ENCODE results near the gene RNF224.
"Not testable (repeated sequence)": the region's sequence is repeated elsewhere in the genome, so short reads cannot be mapped to it uniquely, and the experiment has no call there.

The RNF224 gene

GRCh38 chr9:137240841-137241489 is 13.7 kb downstream of the RNF224 start, which contains the start of gene TUBB4B:
TSS of gene TUBB4B (plus strand) at chr9:137241287. CDS start at chr9:137241361, 74 bp downstream.
- DNase-seq (ENCODE audit: low read depth, low spot score), result peak; percentile 90

GRCh38 chr9:137241490-137242268 is 14.4 kb downstream of the RNF224 start:
- peak; percentile 42 for DNase-seq (ENCODE audit: low read depth, low spot score)

GRCh38 chr9:137242269-137243203 is 15.2 kb downstream of the RNF224 start:
- no peak for DNase-seq (ENCODE audit: low read depth, low spot score)

- not testable (repeated sequence) for DNase-seq (ENCODE audit: low read depth, low spot score)
These were observed 15.9 kb downstream of the RNF224 start for GRCh38 chr9:137243266-137243625.

GRCh38 chr9:137243626-137244485 is 16.6 kb downstream of the RNF224 start:
- DNase-seq (ENCODE audit: low read depth, low spot score), result no peak

GRCh38 chr9:137244486-137245449 is 17.5 kb downstream of the RNF224 start:
- DNase-seq (ENCODE audit: low read depth, low spot score), result no peak

GRCh38 chr9:137245450-137246421 is 18.4 kb downstream of the RNF224 start:
- no peak for DNase-seq (ENCODE audit: low read depth, low spot score)

GRCh38 chr9:137247135-137247915 is 20.0 kb downstream of the RNF224 start:
- DNase-seq (ENCODE audit: low read depth, low spot score), result no peak

- DNase-seq (ENCODE audit: low read depth, low spot score), result no peak
These were observed 20.5 kb downstream of the RNF224 start for GRCh38 chr9:137247916-137248175.

GRCh38 chr9:137250329-137251193 is 23.3 kb downstream of the RNF224 start:
- DNase-seq (ENCODE audit: low read depth, low spot score), result no peak

GRCh38 chr9:137251194-137251461 is 23.8 kb downstream of the RNF224 start, which contains the start of gene STPG3:
TSS of gene STPG3 (plus strand) at chr9:137251286. CDS start at chr9:137251287, 1 bp downstream.
- no peak for DNase-seq (ENCODE audit: low read depth, low spot score)

- DNase-seq (ENCODE audit: low read depth, low spot score), result no peak
These were observed 24.4 kb downstream of the RNF224 start for GRCh38 chr9:137251490-137252268.

- no peak for DNase-seq (ENCODE audit: low read depth, low spot score)
These were observed 25.5 kb downstream of the RNF224 start for GRCh38 chr9:137252555-137253506.

- no peak for DNase-seq (ENCODE audit: low read depth, low spot score)
These were observed 26.7 kb downstream of the RNF224 start for GRCh38 chr9:137253717-137254623.
